Activated T-cell treated with anti-CD3 and anti-CD28 coated beads for 1 hour (primary cell): Measurements from ENCODE around the gene STARD8.
"Not testable (repeated sequence)": the region's sequence is repeated elsewhere in the genome, so short reads cannot be mapped to it uniquely, and the experiment has no call there.

Experiments used
- DNase-seq: peaks from one replicate; pipeline ENCODE4 v3.0.0-alpha.2; 2020; ENCODE audit warnings: low read depth

The STARD8 gene

DNA sequence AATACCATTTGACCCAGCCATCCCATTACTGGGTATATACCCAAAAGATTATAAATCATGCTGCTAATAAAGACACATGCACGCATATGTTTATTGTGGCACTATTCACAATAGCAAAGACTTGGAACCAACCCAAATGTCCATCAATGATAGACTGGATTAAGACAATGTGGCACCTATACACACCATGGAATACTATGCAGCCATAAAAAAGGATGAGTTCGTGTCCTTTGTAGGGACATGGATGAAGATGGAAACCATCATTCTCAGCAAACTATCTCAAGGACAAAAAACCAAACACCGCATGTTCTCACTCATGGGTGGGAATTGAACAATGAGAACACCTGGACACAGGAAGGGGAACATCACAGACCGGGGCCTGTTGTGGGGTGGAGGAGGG is 9.0 kb downstream of the STARD8 start:
- DNase-seq = not testable (repeated sequence)

DNA sequence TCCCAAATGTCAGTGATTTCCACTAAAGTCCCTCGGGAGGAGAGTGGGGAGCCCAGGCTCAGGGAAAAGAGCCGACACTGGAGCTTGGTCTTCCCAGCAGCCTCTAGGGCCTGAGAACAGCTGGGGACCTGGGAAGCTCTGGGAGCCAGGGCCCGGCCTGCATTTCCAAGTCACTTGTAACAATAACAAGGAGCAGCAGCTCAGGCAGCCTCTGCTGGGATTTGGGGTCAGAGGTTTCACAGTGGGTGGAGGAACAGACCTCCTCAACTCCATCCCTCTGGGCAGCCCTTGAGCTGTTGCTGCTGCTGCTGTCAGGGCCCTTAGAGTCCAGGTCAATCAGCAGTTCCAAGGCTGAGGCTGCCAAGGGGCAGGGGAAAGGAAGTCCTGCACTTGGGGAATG is 11.1 kb downstream of the STARD8 start:
- DNase-seq = no peak

DNA sequence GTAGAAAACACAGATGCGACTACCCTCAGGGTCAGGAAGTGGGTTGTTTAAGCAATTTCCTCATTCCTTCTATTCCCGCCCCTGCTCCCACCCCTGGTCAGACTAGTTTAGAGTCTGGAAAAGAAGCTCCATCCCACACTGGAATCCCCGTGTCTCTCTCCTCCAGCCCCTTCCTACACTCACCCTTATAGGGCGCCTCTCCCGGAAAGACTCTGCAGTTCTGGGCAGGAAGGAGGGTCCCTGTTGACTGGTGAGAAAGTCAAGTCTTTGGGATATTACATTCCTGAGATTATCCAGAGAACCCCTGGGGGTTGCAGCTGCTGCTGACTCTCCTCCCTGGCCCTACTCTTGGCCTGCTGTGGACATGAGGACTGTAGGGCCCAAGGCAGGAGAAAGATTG is 11.9 kb downstream of the STARD8 start:
- no peak for DNase-seq

DNA sequence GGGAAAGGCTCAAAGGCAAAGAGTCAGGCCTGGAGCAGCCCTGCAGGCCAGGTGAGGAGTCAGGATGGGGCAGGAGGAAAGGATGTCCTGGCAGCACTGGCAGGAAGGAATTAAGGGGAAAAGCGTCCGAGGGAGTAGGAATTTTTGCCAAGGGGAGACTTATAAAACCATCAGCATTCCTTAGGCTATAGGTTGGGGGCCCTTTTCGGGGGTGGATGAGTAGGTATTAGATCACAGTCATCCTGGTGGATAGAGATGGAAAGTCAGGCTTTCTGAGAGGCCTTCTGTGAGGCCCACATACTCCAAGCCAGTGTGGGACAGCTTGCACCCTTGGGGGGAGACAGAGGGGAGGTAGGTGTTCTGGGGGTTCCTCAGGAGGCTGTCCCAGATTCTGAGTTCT is 12.3 kb downstream of the STARD8 start:
- no peak for DNase-seq

DNA sequence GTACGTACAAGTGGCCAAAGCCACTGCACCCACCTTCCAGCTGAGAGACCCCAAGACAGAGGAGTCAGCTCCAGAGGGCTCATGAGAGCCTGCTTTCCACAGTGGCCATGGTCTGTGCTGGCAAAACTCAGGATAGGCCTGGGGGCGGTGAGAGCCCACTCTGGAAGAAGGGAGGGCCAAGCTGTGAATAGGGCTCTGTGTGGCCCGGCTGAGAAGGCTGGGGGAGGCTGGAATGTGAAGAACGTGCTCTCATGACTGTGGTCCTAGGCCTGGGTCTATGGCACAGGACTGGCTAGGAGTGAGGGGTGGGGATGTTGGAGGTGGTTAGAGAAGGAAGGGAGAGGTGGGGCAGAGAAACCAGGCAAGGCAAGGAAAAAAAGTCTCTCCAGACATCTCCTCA is 13.3 kb downstream of the STARD8 start:
- no peak for DNase-seq

DNA sequence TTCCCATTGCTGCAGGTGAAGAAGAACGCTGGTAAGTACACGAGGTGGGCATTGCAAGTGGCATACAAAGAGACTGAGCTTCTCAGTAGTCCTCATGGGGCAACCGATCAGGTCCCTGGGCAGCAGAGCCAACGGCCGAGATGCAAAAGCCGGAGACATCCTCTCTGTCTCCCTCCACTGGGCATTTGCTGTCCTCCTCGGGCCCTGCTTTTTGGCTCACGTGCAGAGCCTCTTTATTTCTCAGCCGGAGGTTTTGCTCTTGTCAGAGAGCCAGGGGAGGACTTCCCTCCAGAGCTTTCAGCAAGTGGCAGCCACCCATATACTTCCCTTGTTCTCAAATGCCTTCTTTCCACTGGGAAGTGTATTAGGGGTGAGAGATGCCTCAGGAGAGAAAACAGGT is 18.0 kb downstream of the STARD8 start:
- DNase-seq = no peak

DNA sequence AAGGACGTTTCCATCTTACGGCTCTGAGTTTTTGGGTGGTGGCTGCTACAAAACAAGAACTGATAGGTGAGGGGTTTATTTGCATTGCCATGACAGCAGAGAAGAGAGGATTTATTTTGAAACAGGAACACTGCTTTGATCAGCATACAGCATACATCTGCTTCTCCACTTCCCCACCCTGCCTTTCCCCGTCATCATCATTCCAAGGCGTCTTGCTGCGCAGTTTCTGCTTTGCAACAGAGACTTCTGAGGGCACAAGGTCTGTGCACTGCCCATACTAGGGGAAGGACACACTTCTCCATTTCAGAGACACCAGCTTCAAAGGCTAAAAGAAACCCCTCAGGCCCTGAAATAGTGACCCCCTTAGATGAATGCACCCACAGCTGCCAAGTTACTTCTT is 19.1 kb downstream of the STARD8 start:
- DNase-seq = no peak

DNA sequence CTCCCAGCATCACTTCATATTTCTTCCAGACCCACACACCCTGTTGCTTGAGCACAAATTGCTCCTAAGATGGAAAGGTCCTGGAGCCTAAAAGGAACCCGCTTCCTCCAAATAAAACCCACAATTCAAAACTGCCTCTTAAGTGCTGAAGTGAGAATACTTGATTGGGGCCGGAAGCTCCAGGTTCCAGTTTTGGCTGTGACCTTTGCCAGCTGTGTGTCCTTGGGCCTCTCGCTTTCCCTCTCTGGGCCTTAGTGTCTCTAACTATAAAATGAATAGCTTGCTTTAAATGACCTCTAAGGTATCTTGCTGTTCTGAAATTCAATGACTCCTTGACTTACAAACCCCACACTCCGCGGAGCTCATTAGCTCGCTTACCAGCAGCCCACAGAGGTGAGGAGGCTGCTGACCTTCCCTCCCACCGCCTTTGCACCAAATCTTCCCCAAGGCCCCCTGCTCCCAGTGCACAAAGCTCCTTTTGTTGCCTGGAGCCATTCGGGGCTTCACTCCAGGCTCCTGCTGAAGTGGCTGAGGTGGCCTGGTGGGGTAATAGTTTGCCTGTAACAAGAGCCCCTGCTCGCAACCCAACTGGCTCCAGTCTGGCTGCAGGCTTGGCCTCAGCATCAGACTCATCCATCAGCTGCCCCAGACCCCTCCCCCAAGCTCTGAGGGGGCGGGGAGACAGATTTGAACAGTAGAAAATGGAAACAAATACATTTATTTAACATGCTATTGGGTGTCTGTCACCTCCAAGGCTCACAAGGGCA is 21.8 kb downstream of the STARD8 start:
- DNase-seq = no peak

DNA sequence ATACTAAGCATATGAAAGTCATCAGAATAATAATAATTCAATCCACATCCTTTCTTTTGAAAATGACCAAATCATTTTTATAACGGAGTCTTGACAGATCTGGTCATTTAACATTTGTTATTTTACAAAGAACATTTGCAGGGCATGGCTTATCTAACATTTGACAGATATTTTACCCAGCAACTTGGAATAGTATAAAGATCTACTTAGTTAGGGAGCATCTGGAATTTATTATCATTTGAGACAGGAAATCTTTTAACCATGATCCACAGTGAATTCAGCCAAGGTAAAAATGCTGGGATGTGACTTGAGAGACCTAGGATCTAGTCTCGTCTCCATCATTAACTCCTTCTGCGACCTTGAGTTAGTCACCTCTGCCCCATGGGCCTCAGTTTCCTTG is 22.4 kb downstream of the STARD8 start:
- DNase-seq = no peak

DNA sequence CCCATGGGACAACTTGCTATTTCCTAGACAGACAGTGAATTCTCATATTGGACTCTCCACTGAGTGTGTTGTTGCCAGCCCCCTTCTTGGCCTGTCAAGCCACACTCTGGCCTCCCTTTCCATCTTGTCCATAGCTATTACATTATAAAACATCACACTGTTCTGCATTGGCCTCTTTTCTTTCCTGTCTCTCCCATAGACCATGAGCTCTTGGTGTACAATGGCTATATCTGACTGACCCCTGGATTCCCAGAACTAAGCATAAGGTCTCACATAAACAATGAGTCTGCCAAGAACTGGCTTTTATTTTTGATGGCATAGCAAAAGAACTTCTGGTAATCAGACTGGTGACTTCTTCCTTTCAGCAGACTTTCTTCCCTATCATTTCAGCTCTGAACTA is 23.8 kb downstream of the STARD8 start:
- no peak for DNase-seq

DNA sequence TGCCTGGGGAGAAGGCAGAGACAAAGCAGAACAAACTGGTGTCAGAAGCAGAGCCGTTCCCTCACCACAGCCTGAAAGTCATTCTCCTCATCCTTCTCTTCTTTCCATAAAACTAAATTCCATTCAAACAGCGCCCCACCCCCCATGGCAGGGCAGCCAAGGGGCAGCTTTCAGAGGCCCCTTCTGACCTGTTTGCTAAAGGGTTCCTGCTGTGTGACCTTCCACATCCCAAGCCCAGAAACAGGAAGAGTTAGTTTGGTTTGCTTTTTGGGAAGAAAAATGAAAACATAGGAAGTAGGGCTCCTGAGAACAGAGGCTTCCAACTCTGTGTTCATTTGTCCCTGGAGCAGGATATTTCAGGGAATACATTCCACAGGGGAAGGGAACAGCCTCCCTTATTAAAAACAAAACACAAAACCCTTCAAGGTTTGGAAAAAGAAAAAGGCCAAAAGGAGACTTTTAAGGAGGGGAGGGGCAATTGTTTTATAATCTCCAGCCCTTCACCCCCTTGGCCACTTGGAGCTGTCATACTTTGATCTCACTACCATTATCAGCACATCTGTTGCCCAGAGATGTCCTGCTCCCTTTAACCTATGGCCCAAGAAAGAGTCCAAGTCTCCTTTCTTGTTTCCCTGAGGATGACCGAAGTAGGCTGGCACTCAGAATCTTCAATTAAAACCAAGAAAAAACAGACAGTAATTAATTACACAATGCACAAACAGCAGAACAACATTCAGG is 25.3 kb downstream of the STARD8 start:
- no peak for DNase-seq

DNA sequence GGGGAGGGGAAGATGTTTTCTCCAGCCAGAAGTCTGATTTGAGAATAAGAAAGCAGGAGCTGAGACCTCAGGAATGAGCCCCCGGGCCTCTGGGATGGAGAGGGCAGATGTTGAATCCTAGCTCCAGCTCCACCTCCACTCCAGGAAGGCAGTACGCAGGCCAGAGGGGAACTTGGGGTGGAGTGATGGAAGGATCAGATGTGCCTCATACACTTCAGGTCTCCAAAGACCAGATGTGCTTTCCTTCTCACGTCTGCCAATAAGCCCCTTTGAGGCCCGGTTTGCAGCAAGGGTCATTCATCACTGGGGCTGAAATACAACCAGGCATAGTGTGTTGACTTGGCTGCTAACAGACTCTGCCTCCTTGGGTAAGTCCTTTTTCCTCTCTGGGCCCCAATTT is 28.1 kb downstream of the STARD8 start:
- DNase-seq = no peak

DNA sequence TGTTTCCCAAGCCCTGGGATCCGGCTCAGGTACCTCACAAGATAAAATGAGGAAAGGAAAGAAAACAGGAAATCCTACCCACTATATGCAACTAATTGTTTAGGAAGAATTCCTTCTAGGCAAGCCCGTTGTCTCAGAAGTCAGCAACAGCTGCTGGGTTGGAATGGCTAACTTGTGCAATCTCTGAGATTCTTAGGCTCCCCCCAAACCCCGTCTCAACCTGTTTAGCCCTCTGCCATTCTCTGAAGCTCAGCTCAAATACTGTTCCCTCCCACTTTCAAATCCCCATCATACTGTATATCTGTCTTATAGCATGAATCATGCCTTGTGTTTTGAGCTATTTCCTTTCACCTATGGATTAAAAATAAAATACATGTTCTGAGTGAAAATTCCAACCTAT is 28.9 kb downstream of the STARD8 start:
- DNase-seq = no peak

DNA sequence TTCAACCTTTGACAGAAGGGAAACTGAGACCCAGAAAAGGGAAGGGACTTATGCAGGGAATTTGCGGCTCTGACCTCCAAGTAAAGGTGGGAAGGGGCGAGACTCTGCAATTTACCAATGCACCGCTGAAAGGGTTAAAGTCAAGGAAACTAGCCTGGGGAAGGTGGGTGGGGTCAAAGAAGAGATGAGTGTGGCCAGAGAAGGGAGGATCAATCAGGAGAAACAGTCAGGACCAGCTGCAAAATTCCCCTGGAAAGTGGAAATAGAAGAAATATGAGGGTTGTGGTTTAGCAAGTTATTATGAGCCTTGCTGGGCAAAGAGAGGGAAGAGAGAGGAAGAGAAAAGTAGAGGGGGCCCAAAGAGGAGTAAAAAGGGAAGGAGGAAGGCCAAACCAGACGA is 30.5 kb downstream of the STARD8 start:
- DNase-seq = no peak

DNA sequence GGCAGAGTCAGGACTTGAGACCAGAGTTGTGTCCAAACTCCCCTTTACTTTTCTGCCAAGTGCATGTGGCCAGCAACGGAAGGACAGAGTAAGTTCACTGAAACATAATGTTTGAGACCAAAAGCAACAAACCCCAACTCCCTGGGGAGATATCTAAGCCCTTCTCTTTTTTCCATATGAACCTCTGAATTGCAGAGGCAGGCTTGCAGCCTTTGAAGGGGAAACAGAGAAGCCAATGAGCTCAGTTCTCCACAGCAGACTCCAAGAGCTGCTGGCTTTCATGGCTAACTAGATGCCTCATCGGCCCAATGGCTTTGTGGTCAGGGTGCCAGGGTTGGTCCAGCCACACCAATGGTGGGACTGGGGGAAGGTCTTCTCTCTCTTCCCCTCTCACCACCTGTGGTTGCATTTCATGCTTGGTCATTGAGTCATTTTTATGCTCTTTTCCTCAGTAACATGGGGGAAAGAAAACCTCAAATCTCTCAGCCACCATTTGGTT is 34.0 kb downstream of the STARD8 start:
- no peak for DNase-seq

DNA sequence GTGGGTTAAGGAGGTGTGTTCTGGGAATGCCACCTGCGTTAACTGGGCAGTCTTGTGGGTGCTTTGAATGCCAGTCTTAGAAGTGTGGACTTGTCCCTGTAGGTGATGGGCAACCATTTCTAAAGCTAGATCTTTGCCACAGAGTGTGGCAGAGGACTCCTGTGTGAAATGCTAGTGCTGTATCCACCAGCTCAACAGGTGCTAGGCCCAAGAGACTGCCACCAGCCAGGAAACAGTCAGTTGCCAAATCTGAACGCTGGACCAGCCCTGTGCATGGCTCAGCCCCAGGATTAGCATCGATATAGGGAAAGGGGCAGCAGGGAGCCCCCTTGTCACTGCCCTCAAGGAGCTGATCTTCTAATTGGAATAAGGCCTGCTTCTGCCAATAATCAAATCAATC is 35.3 kb downstream of the STARD8 start:
- no peak for DNase-seq

DNA sequence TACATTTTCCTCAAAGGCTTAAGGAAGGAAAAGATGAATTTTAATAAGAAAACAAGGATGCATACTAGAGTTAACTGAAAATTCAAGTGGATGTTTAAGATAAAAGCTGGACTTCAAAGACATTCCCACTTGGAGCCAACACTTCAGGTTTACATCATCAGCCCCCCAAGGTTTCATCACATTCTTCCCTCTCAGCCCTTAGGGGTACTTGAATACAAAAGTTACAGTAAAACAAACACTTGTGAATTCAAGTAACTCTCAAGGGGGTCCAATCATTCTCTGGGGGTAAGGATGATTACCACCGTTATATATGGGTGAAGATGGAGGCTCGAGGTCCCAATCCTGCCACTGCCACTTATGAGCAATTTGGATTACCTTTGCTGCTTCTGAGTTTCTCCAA is 36.1 kb downstream of the STARD8 start:
- no peak for DNase-seq

DNA sequence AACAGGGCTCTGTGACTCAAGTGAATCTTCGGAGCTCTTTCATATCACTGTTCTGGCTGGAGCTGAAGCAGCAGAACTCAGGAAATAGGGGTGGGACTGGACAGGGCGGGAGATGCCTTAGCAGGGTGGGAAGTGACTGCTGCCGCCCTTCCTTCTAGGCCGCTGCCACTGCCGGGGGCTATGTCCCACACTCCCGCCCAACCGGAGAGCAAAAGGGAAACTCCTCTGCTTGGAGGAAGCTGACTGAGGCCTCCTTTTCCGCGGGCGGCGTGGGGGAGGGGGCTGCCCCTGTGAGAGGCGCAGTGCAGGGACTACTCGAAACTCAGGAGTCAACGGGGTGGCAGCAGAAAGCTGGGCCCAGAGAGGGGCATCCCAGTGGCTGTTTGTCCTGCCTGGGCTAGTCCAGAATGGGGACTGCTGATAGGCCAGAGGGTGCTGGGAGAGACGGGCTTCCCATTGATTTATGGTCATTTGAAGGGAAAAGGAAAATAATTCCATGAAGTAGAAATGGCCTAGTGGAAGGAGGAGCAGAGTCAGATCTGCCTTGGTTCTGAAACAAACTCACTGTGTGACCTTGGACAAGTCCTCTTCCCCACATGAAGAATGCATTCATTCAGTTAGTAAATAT is 36.9 kb downstream of the STARD8 start:
- no peak for DNase-seq

DNA sequence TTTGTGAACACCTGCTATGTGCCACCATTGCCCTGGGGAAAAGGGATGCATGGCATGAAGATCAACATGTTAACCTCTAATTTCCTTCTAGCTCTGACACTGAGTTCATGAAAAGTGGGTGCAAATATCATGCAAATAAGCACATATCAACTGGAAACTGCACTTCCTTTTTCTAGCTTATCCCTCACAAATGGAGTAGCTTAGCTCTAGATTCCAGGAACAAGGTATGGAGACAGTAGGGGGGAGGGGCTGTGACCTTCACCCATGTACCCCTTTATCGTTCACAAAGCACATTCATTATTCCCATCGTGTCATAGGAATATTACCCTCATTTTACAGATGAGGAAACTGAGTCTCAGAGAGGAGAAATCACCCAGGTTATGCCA is 37.4 kb downstream of the STARD8 start:
- no peak for DNase-seq

DNA sequence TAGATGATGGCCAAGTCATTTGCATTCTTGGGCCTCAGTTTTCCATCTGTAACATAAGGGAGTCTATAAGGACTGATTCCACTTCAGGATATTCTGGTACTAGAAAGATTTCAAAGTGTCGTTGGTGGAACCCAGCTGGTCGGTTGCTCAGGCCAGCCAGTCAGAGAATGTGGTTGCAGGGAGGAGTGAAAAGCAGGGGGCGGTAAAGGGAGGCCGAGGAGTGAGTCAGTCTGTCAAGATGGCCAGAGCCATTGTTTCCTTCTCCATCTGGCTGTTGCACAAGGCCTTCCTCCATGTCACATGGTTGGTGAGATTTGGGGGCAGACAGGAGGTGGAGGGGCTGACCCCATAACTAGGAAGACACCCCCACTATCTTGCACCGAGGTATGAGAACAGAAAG is 38.2 kb downstream of the STARD8 start:
- no peak for DNase-seq

DNA sequence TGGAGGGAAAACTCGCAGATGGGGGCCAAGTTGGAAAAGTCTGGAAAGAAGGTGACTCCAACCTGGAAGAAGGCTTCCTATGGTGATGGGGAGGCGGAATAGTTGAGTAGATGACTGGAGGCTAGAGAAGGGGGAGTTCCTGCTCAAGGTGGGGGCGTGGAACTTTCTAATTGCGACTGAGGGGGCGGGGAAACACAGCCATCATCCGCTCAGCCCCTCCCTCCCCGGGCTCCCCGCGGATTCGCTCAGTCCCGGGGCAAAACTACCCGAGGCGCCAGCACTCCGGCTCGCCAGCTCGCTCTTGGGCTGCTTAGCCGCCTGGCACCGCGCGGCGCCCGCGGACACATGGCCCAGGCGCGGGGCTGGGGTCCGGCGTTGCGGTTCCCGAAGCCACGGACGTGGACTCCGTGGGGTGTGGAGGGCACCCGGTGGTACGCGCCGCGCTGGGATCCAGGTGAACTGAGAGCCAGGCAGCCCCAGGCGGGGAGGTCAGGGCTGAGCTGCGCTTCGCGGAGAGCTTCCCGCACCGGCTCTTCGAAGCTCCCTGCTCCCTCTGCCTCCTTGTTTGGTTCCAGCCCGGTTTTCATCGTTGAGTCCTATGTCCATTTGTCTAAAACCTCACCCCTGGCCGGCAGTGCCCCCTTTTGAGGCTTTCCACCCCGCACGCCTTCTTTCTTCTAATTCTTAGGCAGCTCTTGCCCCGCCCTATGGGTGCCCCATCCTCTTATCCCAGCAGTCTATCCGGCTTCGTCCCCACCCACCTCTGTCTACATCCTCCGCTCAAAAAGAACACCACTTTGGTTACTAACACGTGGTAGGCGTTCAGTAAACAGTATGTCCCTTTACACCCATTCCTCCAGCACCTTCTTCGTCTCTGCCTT is 38.9 kb downstream of the STARD8 start:
- DNase-seq = no peak

DNA sequence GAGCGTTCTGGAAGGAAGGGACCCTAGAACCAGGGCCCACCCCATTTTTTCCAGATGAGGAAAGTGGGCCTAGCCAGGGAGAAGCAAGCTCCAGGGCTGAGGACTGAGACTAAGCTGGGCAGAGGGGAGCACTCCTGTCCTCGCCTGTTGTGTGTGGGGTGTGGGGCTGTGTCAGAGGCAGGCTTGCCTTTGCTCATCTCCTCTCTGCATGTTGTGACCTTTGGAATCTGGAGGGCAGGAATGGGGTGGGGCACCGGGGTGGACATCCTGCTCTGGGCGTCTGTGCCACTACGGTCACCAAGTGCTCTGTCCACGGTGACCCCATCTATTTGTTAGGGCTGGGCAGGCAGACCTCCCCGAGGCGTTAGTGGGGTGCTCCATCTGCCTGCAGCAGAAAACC is 41.5 kb downstream of the STARD8 start:
- DNase-seq = not testable (repeated sequence)
